ENCODE results near the gene KDELR1. TPM values are rescaled to one million over a fixed set of nuclear protein-coding genes. Genes with fewer than 3 reads are reported as not detected.

The KDELR1 gene
- total RNA-seq, 1 donor from 2014 or later: 138 TPM

GRCh38 chr19:48396824-48397176 is 5.4 kb upstream of the KDELR1 start:
- Histone ChIP-seq H3K9me3 (no peaks in the 10 kb centered on the region), H3K27me3 (peaks cover 53% of the 10 kb centered on the region), H3K4me3 (no peak overlapping the region), H3K4me1 (no peaks in the 10 kb centered on the region), H3K36me3 (no peaks in the 10 kb centered on the region), H3K27ac (no peak overlapping the region)
- no peak for TF ChIP-seq CTCF (IDR thresholded peaks at IDR 0.05)
- no peak for DNase-seq
- no peak for ATAC-seq
- intact Hi-C loops (cut with DNase I): no loop called here

- ATAC-seq (no peak), DNase-seq (no peak)
- intact Hi-C loops (cut with DNase I): no loop called here
- no peaks in the 10 kb centered on the region for H3K4me1 ChIP-seq
- no peak overlapping the region for H3K27ac ChIP-seq
- no peak for TF ChIP-seq CTCF (IDR thresholded peaks at IDR 0.05)
- no peak overlapping the region for H3K4me3 ChIP-seq
- H3K9me3 ChIP-seq: no peaks in the 10 kb centered on the region
- H3K27me3 ChIP-seq: peaks cover 53% of the 10 kb centered on the region
- no peaks in the 10 kb centered on the region for H3K36me3 ChIP-seq
These were observed 4.9 kb upstream of the KDELR1 start for GRCh38 chr19:48396016-48396823.

DNA sequence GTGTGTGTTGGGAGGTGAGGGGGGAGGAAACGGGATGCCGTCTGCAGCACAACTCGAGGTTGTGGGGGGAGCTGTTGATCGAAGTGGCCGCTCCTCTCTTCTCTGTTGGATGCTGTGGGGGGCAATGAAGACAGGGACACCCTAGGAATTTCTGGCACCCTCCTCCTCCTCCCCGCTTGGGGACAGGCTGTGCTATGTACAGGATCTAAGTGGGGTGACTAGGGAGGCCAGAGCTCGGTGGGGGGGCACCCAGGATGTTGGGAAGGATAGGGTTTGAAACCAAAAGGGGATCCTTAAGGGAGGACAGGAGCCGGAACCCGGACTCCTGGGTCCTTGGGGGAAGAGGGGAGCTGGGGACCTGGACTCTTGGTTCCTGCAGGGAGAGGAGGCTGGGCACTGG is 4.1 kb upstream of the KDELR1 start:
- DNase-seq (no peak), ATAC-seq (no peak)
- Histone ChIP-seq H3K27ac (no peak overlapping the region), H3K9me3 (no peaks in the 10 kb centered on the region), H3K4me1 (no peaks in the 10 kb centered on the region), H3K36me3 (no peaks in the 10 kb centered on the region), H3K27me3 (peaks cover 53% of the 10 kb centered on the region), H3K4me3 (no peak overlapping the region)
- no peak for TF ChIP-seq CTCF (IDR thresholded peaks at IDR 0.05)
- intact Hi-C loops (cut with DNase I): no loop called here

DNA sequence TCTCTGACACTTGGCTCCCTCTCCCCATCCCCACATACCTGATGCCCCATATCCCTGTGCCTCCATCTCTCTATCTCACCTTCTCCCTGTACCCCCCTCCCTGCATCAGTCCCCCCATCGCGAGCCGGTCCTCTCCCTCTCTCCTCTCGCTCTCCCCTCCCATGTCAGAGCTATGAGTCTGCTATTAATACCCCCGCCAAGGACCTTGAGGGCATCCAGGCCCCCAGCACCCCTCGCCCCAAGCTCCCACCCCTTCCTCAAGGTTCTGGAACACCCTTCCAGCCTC is 3.8 kb upstream of the KDELR1 start:
- ATAC-seq: no peak
- DNase-seq: no peak
- H3K27ac ChIP-seq: no peak overlapping the region
- H3K4me3 ChIP-seq: no peak overlapping the region
- no peaks in the 10 kb centered on the region for H3K9me3 ChIP-seq
- H3K4me1 ChIP-seq: no peaks in the 10 kb centered on the region
- no peak for TF ChIP-seq CTCF (IDR thresholded peaks at IDR 0.05)
- intact Hi-C loops (cut with DNase I): no loop called here
- H3K36me3 ChIP-seq: no peaks in the 10 kb centered on the region
- peaks cover 53% of the 10 kb centered on the region for H3K27me3 ChIP-seq

GRCh38 chr19:48394331-48395169 is 3.2 kb upstream of the KDELR1 start:
- TF ChIP-seq CTCF (IDR thresholded peaks at IDR 0.05): no peak
- H3K36me3 ChIP-seq: no peaks in the 10 kb centered on the region
- intact Hi-C loops (cut with DNase I): no loop called here
- no peak for ATAC-seq
- no peaks in the 10 kb centered on the region for H3K9me3 ChIP-seq
- DNase-seq: no peak
- H3K4me1 ChIP-seq: no peaks in the 10 kb centered on the region
- peaks cover 53% of the 10 kb centered on the region for H3K27me3 ChIP-seq
- H3K27ac ChIP-seq: no peak overlapping the region
- no peak overlapping the region for H3K4me3 ChIP-seq

Data from upper lobe of right lung (tissue), 1 donor.